HepG2 (cell line): ENCODE results near the gene GINS2. TPM values are rescaled to one million over a fixed set of nuclear protein-coding genes. Genes with fewer than 3 reads are reported as not detected.

Experiments
- AGO2 ChIP-seq: fragments of 200-400 bp; formaldehyde crosslinking; optimal IDR thresholded peaks from 2 replicates; pipeline ENCODE3; 2017; ENCODE audit warnings: mild to moderate bottlenecking, low read depth, low read length, moderate library complexity
- CHD2 ChIP-seq: IDR thresholded peaks from 2 replicates; pipeline ENCODE4 v1.6.1; 2011; ENCODE audit warnings: low read depth, low read length, improper control_type of control experiment
- EED ChIP-seq: sonication (generic); formaldehyde crosslinking; IDR thresholded peaks from 2 replicates; pipeline ENCODE4 v1.5.0; 2020; ENCODE audit warnings: mild to moderate bottlenecking, missing genetic modification reagents
- HMGA1 ChIP-seq: sonication (generic); formaldehyde crosslinking; conservative IDR thresholded peaks from 2 replicates; pipeline ENCODE4 v1.4.0; 2020; ENCODE audit warnings: missing genetic modification reagents
- KDM5A ChIP-seq: fragments of 200-600 bp; sonication (generic); IDR thresholded peaks from 2 replicates; pipeline ENCODE4 v1.7.0; 2018; ENCODE audit warnings: antibody characterized with exemption, mild to moderate bottlenecking, low read length, borderline replicate concordance
- MED8 ChIP-seq: sonication (generic); formaldehyde crosslinking; IDR thresholded peaks from 2 replicates; pipeline ENCODE4 v1.8.1; 2023; ENCODE audit warnings: mild to moderate bottlenecking, missing genetic modification reagents; ENCODE audit not compliant: insufficient replicate concordance
- MEIS1 ChIP-seq: sonication (generic); formaldehyde crosslinking; IDR thresholded peaks from 2 replicates; pipeline ENCODE4 v1.9.0; 2021; ENCODE audit warnings: mild to moderate bottlenecking, missing genetic modification reagents, moderate library complexity, borderline replicate concordance
- MXI1 ChIP-seq: IDR thresholded peaks from 3 replicates; pipeline ENCODE4 v1.6.1; 2012; ENCODE audit warnings: low read depth, low read length, inconsistent platforms, borderline replicate concordance
- RXRB ChIP-seq: IDR thresholded peaks from 2 replicates; pipeline ENCODE4 v1.6.1; 2016; ENCODE audit warnings: borderline replicate concordance, missing genetic modification reagents, missing compliant biosample characterization
- TOPORS ChIP-seq: sonication (generic); formaldehyde crosslinking; IDR thresholded peaks from 2 replicates; pipeline ENCODE4 v1.8.0; 2023; ENCODE audit warnings: mild to moderate bottlenecking, missing genetic modification reagents
- ZBTB21 ChIP-seq: sonication (generic); formaldehyde crosslinking; IDR thresholded peaks from 2 replicates; pipeline ENCODE4 v1.4.0; 2020; ENCODE audit warnings: missing genetic modification reagents
- ZNF230 ChIP-seq: sonication (generic); formaldehyde crosslinking; IDR thresholded peaks from 2 replicates; pipeline ENCODE4 v1.4.0; 2020; ENCODE audit warnings: mild to moderate bottlenecking, missing genetic modification reagents
- ZNF639 ChIP-seq: conservative IDR thresholded peaks from 2 replicates; pipeline ENCODE4 v1.6.1; 2018; ENCODE audit warnings: missing genetic modification reagents
- ZNF670 ChIP-seq: sonication (generic); formaldehyde crosslinking; IDR thresholded peaks from 2 replicates; pipeline ENCODE4 v1.8.0; 2022; ENCODE audit warnings: mild to moderate bottlenecking, missing genetic modification reagents, borderline replicate concordance
- polyA plus RNA-seq, 8 experiments: library from polyadenylated mRNA; depleted of rRNA in 3 of 8; stranded (reverse) in 7 of 8; unstranded in 1 of 8; fragments of >200 nt; fragmentation: Illumina TruSeq in 4 of 8; extraction: Trizol in 4 of 8; gene quantifications; 2 replicates each; pipeline versions ENCODE4 v1.2.1 to v1.2.3, GENCODE V29; 2011 to 2016; ENCODE audit warnings: low read depth in 4 of 8, missing spikeins in 1 of 8, mixed read lengths in 1 of 8; ENCODE audit not compliant: insufficient read depth in 1 of 8
- total RNA-seq, 5 experiments: library from RNA; depleted of rRNA; stranded (reverse); fragments of >200 nt; fragmentation: Illumina TruSeq; extraction: Trizol; gene quantifications; 2 replicates each; pipeline ENCODE4 v1.2.3, GENCODE V29; 2016; ENCODE audit warnings: low read depth in 1 of 5
- TF ChIP-seq, protein P1 (sequence below): sonication (generic); formaldehyde crosslinking; IDR thresholded peaks from 2 replicates; pipeline ENCODE4 v1.4.0; 2020; ENCODE audit warnings: mild to moderate bottlenecking, low read depth, missing genetic modification reagents
- TF ChIP-seq, protein P2 (sequence below): fragments of 450-650 bp; IDR thresholded peaks from 2 replicates; pipeline ENCODE4 v1.6.1; 2017
- TF ChIP-seq, protein P3 (sequence below): sonication (generic); formaldehyde crosslinking; IDR thresholded peaks from 2 replicates; pipeline ENCODE4 v1.5.0; 2020; ENCODE audit warnings: mild to moderate bottlenecking, missing genetic modification reagents
- TF ChIP-seq, protein P4 (sequence below): sonication (generic); formaldehyde crosslinking; IDR thresholded peaks from 2 replicates; pipeline ENCODE4 v1.5.0; 2020; ENCODE audit warnings: mild to moderate bottlenecking, missing genetic modification reagents, moderate library complexity
- TF ChIP-seq, protein P5 (sequence below): sonication (generic); formaldehyde crosslinking; IDR thresholded peaks from 2 replicates; pipeline ENCODE4 v1.5.1; 2020; ENCODE audit warnings: missing genetic modification reagents, mild to moderate bottlenecking, borderline replicate concordance

GINS2 gene
- total and polyA plus RNA-seq, 2 of the 13 experiments (the other 11 are each of a cell fraction or from before 2014, with no cell fraction given), result 10.6 to 48.3 TPM

DNA sequence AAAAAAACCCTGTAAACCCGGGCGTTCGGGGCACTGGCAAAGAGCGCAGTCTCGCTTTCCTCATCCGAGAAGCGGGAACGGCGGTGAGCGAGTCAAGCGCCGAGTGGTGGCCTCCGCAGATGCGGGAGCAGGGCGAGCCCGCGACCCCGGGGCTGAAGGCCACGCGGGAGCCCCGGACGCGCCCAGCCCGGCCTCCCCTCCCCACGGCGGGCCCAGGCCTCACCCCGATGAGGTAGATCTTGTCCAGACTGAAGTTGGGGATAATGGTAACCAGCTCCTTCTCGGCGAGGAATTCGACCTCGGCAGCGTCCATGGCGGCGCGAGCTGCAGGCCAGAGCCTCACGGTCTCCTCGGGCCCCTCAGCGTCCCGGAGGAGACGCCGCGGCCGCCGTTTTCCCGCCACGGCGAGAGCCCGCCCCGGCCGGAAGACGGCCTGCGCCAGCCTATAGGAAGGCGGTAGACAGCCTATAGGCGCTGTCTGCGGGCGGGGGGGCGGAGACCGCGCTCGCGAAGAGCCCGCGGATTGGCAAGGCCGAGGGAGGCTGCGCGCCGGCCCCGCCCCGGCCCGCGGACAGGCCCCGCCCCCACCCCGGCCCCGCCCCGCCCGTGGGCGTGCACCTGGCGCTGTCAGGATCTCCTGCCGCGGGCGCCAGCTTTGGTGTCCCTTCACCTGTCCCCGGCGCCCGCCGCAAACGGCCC is at the start of gene GINS2 (continued):
- TF ChIP-seq, protein P1, sequence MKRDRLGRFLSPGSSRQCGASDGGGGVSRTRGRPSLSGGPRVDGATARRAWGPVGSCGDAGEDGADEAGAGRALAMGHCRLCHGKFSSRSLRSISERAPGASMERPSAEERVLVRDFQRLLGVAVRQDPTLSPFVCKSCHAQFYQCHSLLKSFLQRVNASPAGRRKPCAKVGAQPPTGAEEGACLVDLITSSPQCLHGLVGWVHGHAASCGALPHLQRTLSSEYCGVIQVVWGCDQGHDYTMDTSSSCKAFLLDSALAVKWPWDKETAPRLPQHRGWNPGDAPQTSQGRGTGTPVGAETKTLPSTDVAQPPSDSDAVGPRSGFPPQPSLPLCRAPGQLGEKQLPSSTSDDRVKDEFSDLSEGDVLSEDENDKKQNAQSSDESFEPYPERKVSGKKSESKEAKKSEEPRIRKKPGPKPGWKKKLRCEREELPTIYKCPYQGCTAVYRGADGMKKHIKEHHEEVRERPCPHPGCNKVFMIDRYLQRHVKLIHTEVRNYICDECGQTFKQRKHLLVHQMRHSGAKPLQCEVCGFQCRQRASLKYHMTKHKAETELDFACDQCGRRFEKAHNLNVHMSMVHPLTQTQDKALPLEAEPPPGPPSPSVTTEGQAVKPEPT (CRISPR knock-in tag), result no peak; the same call in 1 of the 2 replicates
- TF ChIP-seq, protein P2, sequence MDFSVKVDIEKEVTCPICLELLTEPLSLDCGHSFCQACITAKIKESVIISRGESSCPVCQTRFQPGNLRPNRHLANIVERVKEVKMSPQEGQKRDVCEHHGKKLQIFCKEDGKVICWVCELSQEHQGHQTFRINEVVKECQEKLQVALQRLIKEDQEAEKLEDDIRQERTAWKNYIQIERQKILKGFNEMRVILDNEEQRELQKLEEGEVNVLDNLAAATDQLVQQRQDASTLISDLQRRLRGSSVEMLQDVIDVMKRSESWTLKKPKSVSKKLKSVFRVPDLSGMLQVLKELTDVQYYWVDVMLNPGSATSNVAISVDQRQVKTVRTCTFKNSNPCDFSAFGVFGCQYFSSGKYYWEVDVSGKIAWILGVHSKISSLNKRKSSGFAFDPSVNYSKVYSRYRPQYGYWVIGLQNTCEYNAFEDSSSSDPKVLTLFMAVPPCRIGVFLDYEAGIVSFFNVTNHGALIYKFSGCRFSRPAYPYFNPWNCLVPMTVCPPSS, result no peak
- TF ChIP-seq TOPORS (CRISPR knock-in tag) (no peak; the same call in 1 of the 2 replicates), AGO2 (peak; percentile 28), ZNF639 (CRISPR knock-in tag) (0 out of 2 replicates have a peak, but pooled peaks have one; percentile 50), HMGA1 (no peak), KDM5A (no peak), MXI1 (peak; percentile 65; the same call in 1 of the 3 replicates), CHD2 (0 out of 2 replicates have a peak, but pooled peaks have one; percentile 52), ZBTB21 (no peak), MED8 (CRISPR knock-in tag) (peak; percentile 54), EED (0 out of 2 replicates have a peak, but pooled peaks have one; percentile 23), MEIS1 (CRISPR knock-in tag) (0 out of 2 replicates have a peak, but pooled peaks have one; percentile 41), ZNF670 (no peak), RXRB (CRISPR knock-in tag) (no peak), ZNF230 (peak; percentile 82)
- TF ChIP-seq, protein P3, sequence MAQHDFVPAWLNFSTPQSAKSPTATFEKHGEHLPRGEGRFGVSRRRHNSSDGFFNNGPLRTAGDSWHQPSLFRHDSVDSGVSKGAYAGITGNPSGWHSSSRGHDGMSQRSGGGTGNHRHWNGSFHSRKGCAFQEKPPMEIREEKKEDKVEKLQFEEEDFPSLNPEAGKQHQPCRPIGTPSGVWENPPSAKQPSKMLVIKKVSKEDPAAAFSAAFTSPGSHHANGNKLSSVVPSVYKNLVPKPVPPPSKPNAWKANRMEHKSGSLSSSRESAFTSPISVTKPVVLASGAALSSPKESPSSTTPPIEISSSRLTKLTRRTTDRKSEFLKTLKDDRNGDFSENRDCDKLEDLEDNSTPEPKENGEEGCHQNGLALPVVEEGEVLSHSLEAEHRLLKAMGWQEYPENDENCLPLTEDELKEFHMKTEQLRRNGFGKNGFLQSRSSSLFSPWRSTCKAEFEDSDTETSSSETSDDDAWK (CRISPR knock-in tag), result no peak
- TF ChIP-seq, protein P4, sequence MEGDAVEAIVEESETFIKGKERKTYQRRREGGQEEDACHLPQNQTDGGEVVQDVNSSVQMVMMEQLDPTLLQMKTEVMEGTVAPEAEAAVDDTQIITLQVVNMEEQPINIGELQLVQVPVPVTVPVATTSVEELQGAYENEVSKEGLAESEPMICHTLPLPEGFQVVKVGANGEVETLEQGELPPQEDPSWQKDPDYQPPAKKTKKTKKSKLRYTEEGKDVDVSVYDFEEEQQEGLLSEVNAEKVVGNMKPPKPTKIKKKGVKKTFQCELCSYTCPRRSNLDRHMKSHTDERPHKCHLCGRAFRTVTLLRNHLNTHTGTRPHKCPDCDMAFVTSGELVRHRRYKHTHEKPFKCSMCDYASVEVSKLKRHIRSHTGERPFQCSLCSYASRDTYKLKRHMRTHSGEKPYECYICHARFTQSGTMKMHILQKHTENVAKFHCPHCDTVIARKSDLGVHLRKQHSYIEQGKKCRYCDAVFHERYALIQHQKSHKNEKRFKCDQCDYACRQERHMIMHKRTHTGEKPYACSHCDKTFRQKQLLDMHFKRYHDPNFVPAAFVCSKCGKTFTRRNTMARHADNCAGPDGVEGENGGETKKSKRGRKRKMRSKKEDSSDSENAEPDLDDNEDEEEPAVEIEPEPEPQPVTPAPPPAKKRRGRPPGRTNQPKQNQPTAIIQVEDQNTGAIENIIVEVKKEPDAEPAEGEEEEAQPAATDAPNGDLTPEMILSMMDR, result no peak
- TF ChIP-seq, protein P5, sequence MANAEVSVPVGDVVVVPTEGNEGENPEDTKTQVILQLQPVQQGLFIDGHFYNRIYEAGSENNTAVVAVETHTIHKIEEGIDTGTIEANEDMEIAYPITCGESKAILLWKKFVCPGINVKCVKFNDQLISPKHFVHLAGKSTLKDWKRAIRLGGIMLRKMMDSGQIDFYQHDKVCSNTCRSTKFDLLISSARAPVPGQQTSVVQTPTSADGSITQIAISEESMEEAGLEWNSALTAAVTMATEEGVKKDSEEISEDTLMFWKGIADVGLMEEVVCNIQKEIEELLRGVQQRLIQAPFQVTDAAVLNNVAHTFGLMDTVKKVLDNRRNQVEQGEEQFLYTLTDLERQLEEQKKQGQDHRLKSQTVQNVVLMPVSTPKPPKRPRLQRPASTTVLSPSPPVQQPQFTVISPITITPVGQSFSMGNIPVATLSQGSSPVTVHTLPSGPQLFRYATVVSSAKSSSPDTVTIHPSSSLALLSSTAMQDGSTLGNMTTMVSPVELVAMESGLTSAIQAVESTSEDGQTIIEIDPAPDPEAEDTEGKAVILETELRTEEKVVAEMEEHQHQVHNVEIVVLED (CRISPR knock-in tag), result peak; percentile 70; the same call in 1 of the 2 replicates
